IPS-NIHi11 (cell line): ENCODE data around the gene GATC.
"Not testable (repeated sequence)": the region's sequence is repeated elsewhere in the genome, so short reads cannot be mapped to it uniquely, and the experiment has no call there.

Experiments
- DNase-seq: peaks from one replicate; pipeline ENCODE4 v3.0.0; 2012; ENCODE audit warnings: mixed read lengths, low spot score

GATC gene

GRCh38 chr12:120470150-120470784 lies 24.0 kb downstream of the GATC start:
- no peak for DNase-seq

DNA sequence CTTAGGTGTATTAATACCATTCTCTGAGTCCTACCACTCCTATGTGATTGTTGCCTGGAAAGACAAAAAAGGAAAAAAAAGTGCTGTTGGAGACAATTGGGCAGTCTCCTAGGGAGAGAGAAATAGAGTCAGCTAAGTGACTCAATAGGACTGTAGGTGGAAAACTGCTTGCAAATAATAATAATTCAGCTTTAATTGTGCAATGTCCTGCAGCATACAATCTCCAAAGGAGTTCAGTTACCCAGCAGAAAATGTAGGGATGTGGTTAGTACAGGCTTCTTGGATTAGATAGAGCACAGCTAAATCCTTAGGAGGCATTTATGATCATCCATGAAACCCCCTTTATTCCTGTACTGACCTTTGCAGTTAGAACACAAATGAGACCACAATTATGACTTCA lies 26.3 kb downstream of the GATC start:
- no peak for DNase-seq

GRCh38 chr12:120473807-120474615 lies 27.8 kb downstream of the GATC start:
- no peak for DNase-seq

DNA sequence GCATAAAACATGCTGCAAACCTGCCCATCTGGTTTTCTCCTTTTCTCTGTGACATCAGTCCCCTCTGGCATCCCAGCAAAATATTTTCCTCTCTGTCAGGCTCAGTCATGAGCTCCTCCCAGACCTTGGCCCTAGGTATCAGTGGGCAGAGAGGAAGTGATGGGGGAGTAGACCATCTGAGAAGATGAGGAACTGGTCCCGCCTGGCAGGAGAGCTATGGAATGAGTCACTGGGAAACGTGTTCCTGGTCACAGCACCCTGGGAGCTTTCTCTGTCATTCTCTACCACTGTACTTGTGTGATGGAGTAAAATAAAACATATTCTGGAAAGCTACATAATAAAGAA lies 28.3 kb downstream of the GATC start:
- DNase-seq: peak; percentile 49

GRCh38 chr12:120475643-120476042 lies 29.4 kb downstream of the GATC start:
- no peak for DNase-seq

DNA sequence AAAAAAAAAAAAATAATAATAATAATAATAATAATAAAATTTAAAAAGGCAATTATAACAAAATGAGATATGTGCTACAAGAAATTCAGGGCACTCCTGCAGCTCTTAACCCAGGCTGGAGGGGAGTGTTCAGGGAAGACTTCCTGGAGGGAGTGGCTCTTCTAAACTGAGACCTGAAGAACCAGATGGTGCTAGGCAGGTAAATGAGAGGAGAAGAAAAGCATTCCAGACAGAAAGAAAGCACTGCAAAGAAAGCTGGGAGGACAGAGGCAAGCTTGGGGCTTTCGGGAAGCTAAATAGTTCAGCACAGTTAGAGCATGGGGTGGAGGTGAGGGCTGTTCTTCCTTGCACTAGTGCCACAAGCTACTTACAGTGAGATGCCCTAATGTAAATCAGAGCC lies 33.2 kb downstream of the GATC start:
- no peak for DNase-seq

DNA sequence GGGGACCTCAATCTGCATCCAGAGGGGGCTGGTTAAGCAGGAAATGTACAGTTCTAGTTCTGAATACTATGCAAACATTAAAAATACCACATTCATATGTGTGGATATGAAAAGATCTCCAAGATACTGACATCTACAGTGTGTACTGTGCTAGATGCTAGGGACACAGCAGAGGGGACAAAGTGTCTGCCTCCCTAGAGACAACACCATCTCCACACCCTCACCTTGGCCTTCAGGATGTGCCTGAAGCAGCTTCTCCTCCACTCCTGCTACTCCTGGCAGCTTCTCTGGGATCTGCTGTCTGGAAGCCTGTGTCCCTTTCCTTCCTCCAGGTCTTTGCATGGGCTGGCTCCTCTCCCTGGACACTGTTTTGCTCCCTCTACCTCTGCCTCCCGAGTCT lies 34.0 kb downstream of the GATC start:
- DNase-seq: no peak

DNA sequence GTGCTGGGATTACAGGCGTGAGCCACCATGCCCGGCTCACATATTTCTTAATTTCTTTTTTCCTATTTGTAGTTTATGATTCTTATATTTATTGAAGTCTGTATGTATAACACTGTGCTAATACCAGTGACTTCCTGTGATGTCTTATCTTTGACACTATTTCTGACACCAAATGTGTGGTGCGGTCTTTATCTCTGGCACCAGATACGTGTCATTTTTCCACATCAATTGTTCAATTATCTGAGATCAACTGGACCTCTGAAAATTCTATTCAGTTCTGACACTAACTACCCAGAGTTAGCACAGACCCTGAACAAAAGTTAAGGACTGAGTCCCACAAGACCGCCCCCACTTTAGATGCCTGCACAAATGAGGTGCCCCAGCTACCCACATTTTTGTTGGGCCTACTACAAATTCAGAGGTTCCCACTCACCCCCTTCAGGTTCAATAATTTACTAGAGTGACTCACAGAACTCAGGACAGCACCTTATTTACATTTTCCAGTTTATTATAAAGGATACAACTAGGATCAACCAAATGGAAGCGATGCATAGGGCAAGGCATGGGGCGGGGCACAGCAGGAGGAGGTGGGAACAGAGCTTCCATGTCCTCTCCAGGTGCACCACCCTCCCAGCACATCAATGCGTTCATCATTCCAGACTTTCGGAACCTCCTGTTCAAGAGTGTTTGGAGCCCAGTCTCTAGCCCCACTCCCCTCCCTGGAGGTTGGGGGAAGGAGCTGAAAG lies 35.0 kb downstream of the GATC start:
- no peak for DNase-seq

GRCh38 chr12:120483621-120484020 lies 37.4 kb downstream of the GATC start:
- no peak for DNase-seq

- DNase-seq: no peak
Observed at GRCh38 chr12:120485961-120486881, 40.0 kb downstream of the GATC start.

GRCh38 chr12:120487552-120487951 lies 41.3 kb downstream of the GATC start:
- DNase-seq: not testable (repeated sequence)

GRCh38 chr12:120488057-120488640 lies 41.9 kb downstream of the GATC start:
- no peak for DNase-seq

DNA sequence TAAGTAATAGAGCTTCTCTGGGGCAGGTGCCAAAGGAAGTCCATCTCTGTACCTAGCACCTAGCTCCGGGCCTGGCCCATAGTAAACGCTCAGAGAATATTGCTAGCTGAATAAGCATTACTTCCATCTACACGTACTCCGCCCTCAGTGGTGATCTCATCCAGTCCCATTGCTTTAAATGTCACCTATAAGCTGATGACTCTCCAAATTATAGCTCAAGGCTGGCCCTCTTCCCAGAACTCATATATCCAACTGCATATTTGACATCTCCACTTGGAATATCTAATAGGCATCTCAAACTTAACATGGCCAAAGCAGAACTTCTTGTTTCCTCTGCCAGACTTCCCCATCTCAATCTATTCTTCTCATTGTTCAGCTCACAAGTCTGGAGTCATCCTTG lies 42.8 kb downstream of the GATC start:
- no peak for DNase-seq

GRCh38 chr12:120490325-120490724 lies 44.1 kb downstream of the GATC start:
- no peak for DNase-seq

GRCh38 chr12:120490833-120491512 lies 44.7 kb downstream of the GATC start:
- no peak for DNase-seq

GRCh38 chr12:120495186-120495730 lies 49.0 kb downstream of the GATC start:
- DNase-seq: no peak

GRCh38 chr12:120495731-120496412 lies 49.6 kb downstream of the GATC start, which contains the start of gene DYNLL1:
Gene DYNLL1 (plus strand): TSS chr12:120496113. CDS start chr12:120496422, 309 bp downstream.
- peak; percentile 98 for DNase-seq

DNA sequence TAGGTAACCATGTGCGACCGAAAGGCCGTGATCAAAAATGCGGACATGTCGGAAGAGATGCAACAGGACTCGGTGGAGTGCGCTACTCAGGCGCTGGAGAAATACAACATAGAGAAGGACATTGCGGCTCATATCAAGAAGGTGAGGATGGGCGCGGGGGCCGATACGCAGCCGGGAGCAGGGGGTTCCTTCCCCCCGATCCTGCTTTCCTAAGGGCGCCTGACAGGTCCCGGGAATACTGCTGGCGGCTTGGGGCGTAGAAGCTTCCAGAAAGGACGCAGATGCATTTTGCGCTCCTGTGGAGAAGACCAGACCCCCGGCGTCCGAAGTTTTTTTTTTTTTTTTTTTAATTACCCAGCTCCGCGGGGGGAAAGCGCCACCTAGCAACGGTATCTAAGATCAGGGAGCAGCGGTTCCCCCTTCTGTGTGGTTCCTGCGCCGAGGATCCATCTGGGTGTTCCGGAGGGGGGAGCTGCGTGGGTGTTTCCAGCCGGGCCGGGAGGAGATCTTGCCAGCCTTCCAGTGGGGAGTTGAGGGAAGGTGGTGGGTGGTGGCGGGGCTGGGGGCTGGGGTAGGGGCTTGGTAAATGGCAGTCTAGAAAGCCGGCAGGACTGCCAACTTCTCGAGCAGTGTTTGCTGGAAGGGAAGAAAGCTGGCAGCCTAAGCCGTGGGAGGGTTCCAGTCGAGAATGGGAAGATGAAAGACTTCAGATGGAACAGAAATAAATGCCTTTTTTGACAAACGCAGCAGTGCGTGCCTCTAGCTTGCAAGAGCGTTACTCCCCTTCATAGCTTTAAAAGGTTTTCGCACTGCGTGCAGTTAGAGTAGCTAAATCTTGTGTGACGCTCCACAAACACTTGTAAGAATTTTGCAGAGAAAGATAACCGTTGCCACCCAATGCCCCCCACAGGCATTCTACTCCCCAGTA lies 50.4 kb downstream of the GATC start:
- DNase-seq: peak; percentile 61
